GM19395 (cell line): ENCODE data around the gene DNMT3B.

Source experiments
- ATAC-seq: cut with Tn5 transposase; IDR thresholded peaks from one replicate; pipeline ENCODE4 v1.9.1; 2021; ENCODE audit warnings: mild to moderate bottlenecking, moderate library complexity; ENCODE audit not compliant: unreplicated experiment

The DNMT3B gene

DNA sequence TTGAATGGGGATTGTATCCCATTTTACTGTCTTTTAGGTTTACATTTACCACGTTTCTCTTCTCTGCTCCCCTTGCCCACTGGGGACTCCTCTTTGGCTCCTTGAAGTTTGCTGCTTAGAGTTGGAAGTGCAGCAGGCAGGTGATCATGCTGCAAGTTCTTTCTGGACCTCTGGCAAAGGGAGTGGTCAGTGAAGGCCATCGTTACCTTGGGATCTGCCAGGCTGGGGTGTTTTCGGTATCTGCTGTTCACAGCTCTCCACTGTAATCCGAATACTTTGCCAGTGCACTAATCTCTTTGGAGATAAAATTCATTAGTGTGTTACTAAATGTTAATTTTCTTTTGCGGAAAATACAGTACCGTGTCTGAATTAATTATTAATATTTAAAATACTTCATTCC, 87.4 kb downstream of the DNMT3B start:
- no peak for ATAC-seq

DNA sequence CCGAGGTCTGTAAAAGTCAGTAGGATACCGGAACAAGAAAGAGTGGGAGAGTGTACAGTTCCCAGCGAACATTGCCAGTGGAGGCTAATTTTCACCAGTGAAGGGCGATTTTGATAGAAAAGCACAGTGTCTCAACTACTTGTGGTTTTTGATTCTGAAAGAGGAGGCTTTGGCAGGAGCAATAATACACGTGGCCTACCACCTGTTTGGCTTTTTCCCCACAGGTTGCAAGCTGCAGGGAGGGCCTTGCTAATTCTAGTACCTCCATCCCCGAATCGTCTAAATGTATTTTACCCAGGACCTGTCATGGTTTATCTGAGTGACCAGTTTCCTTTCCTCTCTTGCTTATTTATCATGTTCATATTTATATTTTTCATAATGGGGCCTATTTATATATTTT, 93.2 kb downstream of the DNMT3B start:
- no peak for ATAC-seq

DNA sequence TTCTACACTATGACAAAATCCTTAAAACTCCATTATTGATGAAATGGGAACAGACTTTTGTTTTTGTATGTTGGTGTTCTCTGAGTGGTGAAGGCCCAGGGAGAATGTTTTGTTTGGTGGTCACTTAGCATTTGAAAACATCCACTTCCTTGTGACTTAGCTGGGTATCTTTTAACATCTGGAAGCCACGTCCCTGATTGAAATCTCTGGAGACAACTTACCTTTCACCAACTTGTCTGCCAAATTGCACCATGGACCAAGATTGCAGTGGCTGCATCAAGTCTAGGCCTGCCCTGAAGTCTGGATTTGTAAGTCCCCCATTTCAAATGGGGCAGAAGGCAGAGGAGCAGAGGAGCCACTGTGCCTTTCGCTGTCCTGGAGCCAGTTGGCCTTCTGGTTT, 96.0 kb downstream of the DNMT3B start:
- no peak for ATAC-seq
